GM18498 (cell line): ENCODE measurements around the gene SGK1.
"Not testable (repeated sequence)": the region's sequence is repeated elsewhere in the genome, so short reads cannot be mapped to it uniquely, and the experiment has no call there.

Experiments used
- ATAC-seq: cut with Tn5 transposase; IDR thresholded peaks from one replicate; pipeline ENCODE4 v1.9.1; 2021; ENCODE audit warnings: mild to moderate bottlenecking, moderate library complexity; ENCODE audit not compliant: unreplicated experiment

The SGK1 gene

GRCh38 chr6:134195164-134195906, 122.6 kb downstream of the SGK1 start:
- no peak for ATAC-seq

- ATAC-seq, result no peak
Observed at GRCh38 chr6:134193536-134194498, 124.1 kb downstream of the SGK1 start.

GRCh38 chr6:134192609-134193008, 125.3 kb downstream of the SGK1 start:
- ATAC-seq, result not testable (repeated sequence)

- ATAC-seq, result no peak
Observed at GRCh38 chr6:134190883-134191282, 127.0 kb downstream of the SGK1 start.

- ATAC-seq, result no peak
Observed at GRCh38 chr6:134187751-134188150, 130.2 kb downstream of the SGK1 start.

- no peak for ATAC-seq
Observed at GRCh38 chr6:134187154-134187553, 130.8 kb downstream of the SGK1 start.

GRCh38 chr6:134186355-134186754, 131.6 kb downstream of the SGK1 start:
- no peak for ATAC-seq

- no peak for ATAC-seq
Observed at GRCh38 chr6:134185277-134185676, 132.6 kb downstream of the SGK1 start.

GRCh38 chr6:134183844-134184243, 134.1 kb downstream of the SGK1 start:
- ATAC-seq, result no peak

- ATAC-seq, result no peak
Observed at GRCh38 chr6:134182528-134182927, 135.4 kb downstream of the SGK1 start.

- not testable (repeated sequence) for ATAC-seq
Observed at GRCh38 chr6:134181726-134182125, 136.2 kb downstream of the SGK1 start.

- not testable (repeated sequence) for ATAC-seq
Observed at GRCh38 chr6:134181251-134181650, 136.7 kb downstream of the SGK1 start.

GRCh38 chr6:134180540-134180939, 137.4 kb downstream of the SGK1 start:
- not testable (repeated sequence) for ATAC-seq

- ATAC-seq, result no peak
Observed at GRCh38 chr6:134178161-134179044, 139.5 kb downstream of the SGK1 start.

GRCh38 chr6:134177753-134178160, 140.2 kb downstream of the SGK1 start:
- ATAC-seq, result no peak

GRCh38 chr6:134177236-134177635, 140.7 kb downstream of the SGK1 start:
- ATAC-seq, result no peak

GRCh38 chr6:134176264-134176975, 141.5 kb downstream of the SGK1 start:
- no peak for ATAC-seq

GRCh38 chr6:134175532-134176263, 142.2 kb downstream of the SGK1 start:
- peak; percentile 19 for ATAC-seq
